ENCODE measurements around the gene LCOR. TPM values are rescaled to one million over a fixed set of nuclear protein-coding genes. Genes with fewer than 3 reads are reported as not detected.

LCOR gene
- total RNA-seq, 4 donors from 2014 or later: 12.5 to 22.0 (median 14.9) TPM

DNA sequence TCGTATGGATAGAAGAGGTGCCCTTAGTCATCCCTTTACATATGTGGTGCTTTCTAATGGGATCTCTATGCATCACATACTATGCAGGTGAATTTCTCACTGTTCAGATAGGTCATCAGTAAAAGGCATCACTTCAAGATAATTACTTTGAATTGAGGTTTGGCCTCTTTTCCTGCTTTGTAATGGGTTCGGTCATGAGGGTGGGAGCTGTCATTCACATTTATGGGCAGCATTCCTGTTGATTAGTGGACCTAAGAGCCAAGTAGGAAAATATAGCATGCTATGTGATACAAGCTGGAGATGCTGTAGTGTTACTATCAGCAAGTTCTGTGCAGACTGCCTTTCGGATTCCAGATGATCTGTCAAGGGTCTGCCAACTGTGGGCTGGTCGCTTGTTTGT is 156.3 kb downstream of the LCOR start:
- intact Hi-C loops (cut with DNase I; ENCODE audit: low total_unique reads): no loop called here
- DNase-seq (ENCODE audit: low spot score in 2 of 2): no peak
- WGBS, 2 donors: 76 to 79% methylated on average over 4 of the region's 4 CpGs
- H3K4me3 ChIP-seq (ENCODE audit: low read depth, poor library complexity, severe bottlenecking): no peak overlapping the region
- no peak for TF ChIP-seq POLR2A (IDR thresholded peaks at IDR 0.05)
- TF ChIP-seq, protein P1, sequence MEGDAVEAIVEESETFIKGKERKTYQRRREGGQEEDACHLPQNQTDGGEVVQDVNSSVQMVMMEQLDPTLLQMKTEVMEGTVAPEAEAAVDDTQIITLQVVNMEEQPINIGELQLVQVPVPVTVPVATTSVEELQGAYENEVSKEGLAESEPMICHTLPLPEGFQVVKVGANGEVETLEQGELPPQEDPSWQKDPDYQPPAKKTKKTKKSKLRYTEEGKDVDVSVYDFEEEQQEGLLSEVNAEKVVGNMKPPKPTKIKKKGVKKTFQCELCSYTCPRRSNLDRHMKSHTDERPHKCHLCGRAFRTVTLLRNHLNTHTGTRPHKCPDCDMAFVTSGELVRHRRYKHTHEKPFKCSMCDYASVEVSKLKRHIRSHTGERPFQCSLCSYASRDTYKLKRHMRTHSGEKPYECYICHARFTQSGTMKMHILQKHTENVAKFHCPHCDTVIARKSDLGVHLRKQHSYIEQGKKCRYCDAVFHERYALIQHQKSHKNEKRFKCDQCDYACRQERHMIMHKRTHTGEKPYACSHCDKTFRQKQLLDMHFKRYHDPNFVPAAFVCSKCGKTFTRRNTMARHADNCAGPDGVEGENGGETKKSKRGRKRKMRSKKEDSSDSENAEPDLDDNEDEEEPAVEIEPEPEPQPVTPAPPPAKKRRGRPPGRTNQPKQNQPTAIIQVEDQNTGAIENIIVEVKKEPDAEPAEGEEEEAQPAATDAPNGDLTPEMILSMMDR (IDR thresholded peaks at IDR 0.05): no peak

DNA sequence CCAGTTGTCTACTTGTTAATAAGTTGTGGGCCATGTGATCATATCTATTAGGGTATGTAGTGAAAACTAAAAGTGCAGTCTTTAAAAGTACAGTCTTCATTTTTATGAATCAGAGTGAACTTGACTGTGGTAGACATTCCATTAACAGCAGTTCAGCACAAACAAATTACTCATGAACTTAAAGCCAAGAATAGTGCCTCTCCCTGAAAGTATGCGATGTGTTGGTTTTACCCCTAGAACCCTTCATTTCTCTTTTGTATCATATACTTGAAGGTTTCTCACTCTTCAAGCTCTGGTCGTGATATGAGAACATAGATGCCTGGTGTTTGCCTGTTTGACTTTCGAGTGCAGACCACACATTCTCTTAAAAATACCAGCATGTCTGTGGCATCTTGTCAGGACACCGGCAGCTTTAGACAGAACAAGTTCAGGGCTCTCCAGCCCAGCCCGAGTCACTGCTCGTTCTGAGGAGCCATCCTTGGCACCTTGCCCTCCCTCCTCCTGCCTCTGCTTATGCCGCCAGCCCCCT is 159.3 kb downstream of the LCOR start:
- TF ChIP-seq POLR2A (IDR thresholded peaks at IDR 0.05): no peak
- TF ChIP-seq, protein P1 (IDR thresholded peaks at IDR 0.05): no peak
- no peak for DNase-seq (ENCODE audit: low spot score in 2 of 2)
- intact Hi-C loops (cut with DNase I; ENCODE audit: low total_unique reads): no loop called here
- no peak overlapping the region for H3K4me3 ChIP-seq (ENCODE audit: low read depth, poor library complexity, severe bottlenecking)
- WGBS, 2 donors: 40 to 48% methylated on average over 7 of the region's 7 CpGs

DNA sequence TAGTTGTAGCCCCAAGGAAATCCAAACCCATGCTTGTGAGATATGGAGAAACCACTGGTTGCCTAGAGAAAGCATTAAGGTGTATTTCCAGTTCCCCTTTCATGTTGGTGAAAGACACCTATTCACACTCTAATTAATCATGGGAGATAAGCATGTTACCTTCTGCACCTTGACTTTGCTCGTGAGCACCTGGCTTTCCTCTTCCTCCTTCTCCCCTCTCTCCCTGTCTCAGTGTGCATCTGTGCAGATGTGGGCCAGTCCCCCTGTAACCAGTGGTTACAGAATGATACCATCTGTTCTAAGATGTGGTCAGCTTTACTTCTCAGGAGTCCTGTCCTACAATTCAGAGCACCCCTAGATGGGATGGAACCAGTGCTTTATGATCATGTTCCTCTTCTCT is 160.6 kb downstream of the LCOR start:
- no peak for DNase-seq (ENCODE audit: low spot score in 2 of 2)
- 81 to 85% methylated on average over 1 of the region's 1 CpG for WGBS, 2 donors
- H3K4me3 ChIP-seq (ENCODE audit: low read depth, poor library complexity, severe bottlenecking): no peak overlapping the region
- intact Hi-C loops (cut with DNase I; ENCODE audit: low total_unique reads): no loop called here
- no peak for TF ChIP-seq POLR2A (IDR thresholded peaks at IDR 0.05)
- TF ChIP-seq, protein P1 (IDR thresholded peaks at IDR 0.05): no peak

DNA sequence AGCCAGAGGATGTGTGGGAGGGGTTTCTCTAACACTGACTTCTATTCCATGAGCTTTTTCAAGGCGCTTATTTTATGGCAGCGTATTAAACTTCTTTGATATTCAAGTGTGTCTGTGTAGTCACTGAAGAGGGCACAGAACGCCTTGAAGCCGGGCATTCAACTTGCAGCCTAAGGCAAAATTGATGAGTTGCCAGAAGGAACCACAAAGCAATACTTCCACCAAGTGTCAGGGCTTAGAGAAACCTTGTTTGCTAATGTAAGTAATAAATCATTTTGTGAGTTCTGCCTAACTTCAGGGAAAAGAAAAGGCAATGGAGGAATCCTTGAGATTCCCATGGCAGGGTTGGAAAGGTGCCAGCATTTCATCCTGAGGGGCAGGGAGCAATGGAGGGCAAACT is 163.8 kb downstream of the LCOR start:
- WGBS, 2 donors: 76 to 79% methylated on average over 4 of the region's 4 CpGs
- H3K4me3 ChIP-seq (ENCODE audit: low read depth, poor library complexity, severe bottlenecking): no peak overlapping the region
- intact Hi-C loops (cut with DNase I; ENCODE audit: low total_unique reads): no loop called here
- TF ChIP-seq POLR2A (IDR thresholded peaks at IDR 0.05): no peak
- TF ChIP-seq, protein P1 (IDR thresholded peaks at IDR 0.05): no peak
- no peak for DNase-seq (ENCODE audit: low spot score in 2 of 2)

DNA sequence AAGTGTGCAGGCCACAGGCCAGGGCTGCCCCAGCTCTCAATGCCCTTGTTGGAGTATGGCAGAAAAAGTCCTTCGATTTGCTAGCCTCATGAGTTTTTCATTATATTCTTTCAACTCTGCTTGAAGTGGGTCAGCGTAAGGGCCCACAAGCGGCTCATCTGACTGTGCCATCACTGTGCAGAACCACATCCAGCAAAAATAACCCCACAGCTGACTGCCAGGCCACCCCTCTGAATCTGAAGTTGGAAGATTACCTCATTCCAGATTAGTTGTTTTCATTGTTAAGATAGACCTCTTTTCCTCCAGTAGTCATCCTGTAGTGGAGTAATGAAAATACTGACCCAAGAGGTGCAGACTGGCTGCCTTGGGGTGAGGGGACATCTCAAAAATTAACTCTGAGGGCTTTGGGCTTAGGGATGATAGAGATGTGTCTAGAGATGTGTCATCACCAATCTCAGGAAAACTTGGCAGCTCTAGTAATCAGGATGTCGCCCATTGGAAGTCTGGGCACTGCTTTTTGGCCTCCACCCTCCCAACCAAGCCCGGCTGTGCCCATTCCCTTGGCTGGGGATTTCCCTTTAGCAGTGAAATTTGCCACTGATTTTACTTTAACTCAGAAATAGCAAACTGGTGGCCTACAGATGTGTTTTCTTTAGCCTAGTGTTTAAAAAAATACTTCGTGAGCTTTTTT is 164.3 kb downstream of the LCOR start:
- WGBS, 2 donors: 61 to 78% methylated on average over 6 of the region's 6 CpGs
- intact Hi-C loops (cut with DNase I; ENCODE audit: low total_unique reads): no loop called here
- H3K4me3 ChIP-seq (ENCODE audit: low read depth, poor library complexity, severe bottlenecking): no peak overlapping the region
- no peak for DNase-seq (ENCODE audit: low spot score in 2 of 2)
- TF ChIP-seq POLR2A (IDR thresholded peaks at IDR 0.05): no peak
- TF ChIP-seq, protein P1 (IDR thresholded peaks at IDR 0.05): no peak
